Measurements from ENCODE around the gene TNIK. TPM values are rescaled to one million over a fixed set of nuclear protein-coding genes. Genes with fewer than 3 reads are reported as not detected.

The TNIK gene
- total RNA-seq, 3 donors from 2014 or later: 7.4 to 17.6 (median 10.2) TPM

GRCh38 chr3:171231361-171231760 lies 228.8 kb downstream of the TNIK start:
- Histone ChIP-seq H3K36me3 (no peaks in the 10 kb centered on the region), H3K4me3 (no peak overlapping the region), H3K4me1 (peaks cover 0 to 4% of the 10 kb centered on the region in 2 donors), H3K9me3 (no peaks in the 10 kb centered on the region), H3K27me3 (no peaks in the 10 kb centered on the region), H3K27ac (no peak overlapping the region)
- intact Hi-C loops (cut with DNase I; ENCODE audit: low total_unique reads): no loop called here
- TF ChIP-seq POLR2A (IDR thresholded peaks at IDR 0.05) (no peak), CTCF (IDR thresholded peaks at IDR 0.05) (no peak), POLR2AphosphoS5 (IDR thresholded peaks at IDR 0.05) (no peak)
- DNase-seq (ENCODE audit: low spot score in 2 of 2): no peak

GRCh38 chr3:171230865-171231264 lies 229.3 kb downstream of the TNIK start:
- Histone ChIP-seq H3K27ac (no peak overlapping the region), H3K4me3 (no peak overlapping the region), H3K9me3 (no peaks in the 10 kb centered on the region), H3K4me1 (peaks cover 0 to 4% of the 10 kb centered on the region in 2 donors), H3K27me3 (no peaks in the 10 kb centered on the region), H3K36me3 (no peaks in the 10 kb centered on the region)
- TF ChIP-seq POLR2AphosphoS5 (IDR thresholded peaks at IDR 0.05) (no peak), CTCF (IDR thresholded peaks at IDR 0.05) (no peak), POLR2A (IDR thresholded peaks at IDR 0.05) (no peak)
- intact Hi-C loops (cut with DNase I; ENCODE audit: low total_unique reads): no loop called here
- peak in 1 of 2 donors; percentile 45 for DNase-seq (ENCODE audit: low spot score in 2 of 2)

- TF ChIP-seq CTCF (IDR thresholded peaks at IDR 0.05): no peak
- no peak for TF ChIP-seq POLR2AphosphoS5 (IDR thresholded peaks at IDR 0.05)
- no peak for TF ChIP-seq POLR2A (IDR thresholded peaks at IDR 0.05)
- no peak overlapping the region for H3K27ac ChIP-seq
- no peaks in the 10 kb centered on the region for H3K27me3 ChIP-seq
- H3K4me3 ChIP-seq: no peak overlapping the region
- no peaks in the 10 kb centered on the region for H3K9me3 ChIP-seq
- peaks cover 0 to 4% of the 10 kb centered on the region in 2 donors for H3K4me1 ChIP-seq
- DNase-seq (ENCODE audit: low spot score in 2 of 2): no peak
- intact Hi-C loops (cut with DNase I; ENCODE audit: low total_unique reads): no loop called here
- H3K36me3 ChIP-seq: no peaks in the 10 kb centered on the region
These were observed 231.0 kb downstream of the TNIK start for GRCh38 chr3:171229173-171229572.

GRCh38 chr3:171228240-171228639 lies 232.0 kb downstream of the TNIK start:
- no peak for TF ChIP-seq POLR2AphosphoS5 (IDR thresholded peaks at IDR 0.05)
- no peak for TF ChIP-seq CTCF (IDR thresholded peaks at IDR 0.05)
- TF ChIP-seq POLR2A (IDR thresholded peaks at IDR 0.05): no peak
- DNase-seq (ENCODE audit: low spot score in 2 of 2): no peak
- peaks cover 0 to 4% of the 10 kb centered on the region in 2 donors for H3K4me1 ChIP-seq
- no peaks in the 10 kb centered on the region for H3K36me3 ChIP-seq
- H3K27me3 ChIP-seq: no peaks in the 10 kb centered on the region
- H3K27ac ChIP-seq: no peak overlapping the region
- intact Hi-C loops (cut with DNase I; ENCODE audit: low total_unique reads): no loop called here
- no peaks in the 10 kb centered on the region for H3K9me3 ChIP-seq
- no peak overlapping the region for H3K4me3 ChIP-seq

GRCh38 chr3:171227828-171228227 lies 232.4 kb downstream of the TNIK start:
- Histone ChIP-seq H3K27ac (no peak overlapping the region), H3K36me3 (no peaks in the 10 kb centered on the region), H3K4me1 (peaks cover 0 to 4% of the 10 kb centered on the region in 2 donors), H3K27me3 (no peaks in the 10 kb centered on the region), H3K4me3 (no peak overlapping the region), H3K9me3 (no peaks in the 10 kb centered on the region)
- intact Hi-C loops (cut with DNase I; ENCODE audit: low total_unique reads): no loop called here
- no peak for DNase-seq (ENCODE audit: low spot score in 2 of 2)
- TF ChIP-seq POLR2A (IDR thresholded peaks at IDR 0.05): no peak
- TF ChIP-seq POLR2AphosphoS5 (IDR thresholded peaks at IDR 0.05): no peak
- TF ChIP-seq CTCF (IDR thresholded peaks at IDR 0.05): no peak

Measured in breast epithelium (tissue), 4 donors.